K562 (cell line): ENCODE results near the gene NEURL2. TPM values are rescaled to one million over a fixed set of nuclear protein-coding genes. Genes with fewer than 3 reads are reported as not detected.

ENCODE experiments used
- ADNP ChIP-seq: fragments of 200-800 bp; sonication (Bioruptor generic); IDR thresholded peaks from 2 replicates; pipeline ENCODE4 v1.6.1; 2016; ENCODE audit warnings: missing genetic modification characterization, missing compliant biosample characterization
- BRD4 ChIP-seq: fragments of 200-600 bp; sonication (generic); IDR thresholded peaks from 2 replicates; pipeline ENCODE4 v1.6.1; 2017; ENCODE audit warnings: inconsistent platforms
- CSDE1 ChIP-seq, 2 experiments: fragments of 450-650 bp; IDR thresholded peaks; 2 replicates each; pipeline ENCODE4 v1.6.1; 2016; ENCODE audit warnings: mild to moderate bottlenecking in 1 of 2
- E2F4 ChIP-seq: sonication (generic); formaldehyde crosslinking; IDR thresholded peaks from 2 replicates; pipeline ENCODE4 v1.8.0; 2022; ENCODE audit warnings: mild to moderate bottlenecking, low read depth, missing genetic modification reagents
- E2F5 ChIP-seq: sonication (generic); formaldehyde crosslinking; IDR thresholded peaks from 2 replicates; pipeline ENCODE4 v1.8.0; 2022; ENCODE audit warnings: mild to moderate bottlenecking, missing genetic modification reagents
- FIP1L1 ChIP-seq: fragments of 200-400 bp; formaldehyde crosslinking; IDR thresholded peaks from 2 replicates; pipeline ENCODE4 v1.6.1; 2018; ENCODE audit warnings: mild to moderate bottlenecking, low read depth, low read length; ENCODE audit not compliant: poor library complexity, severe bottlenecking
- FOSL1 ChIP-seq: fragments of 200-800 bp; sonication (Bioruptor generic); conservative IDR thresholded peaks from 2 replicates; pipeline ENCODE4 v1.6.1; 2016; ENCODE audit warnings: missing genetic modification characterization, missing compliant biosample characterization
- FOXM1 ChIP-seq, 2 experiments: fragments of 450-650 bp in 1 of 2; sonication (generic) in 1 of 2; formaldehyde crosslinking in 1 of 2; IDR thresholded peaks; 2 replicates each; pipeline versions ENCODE4 v1.6.1 to v1.9.0; 2017 to 2022; ENCODE audit warnings: low read depth in 2 of 2, mild to moderate bottlenecking in 2 of 2, missing genetic modification reagents in 1 of 2, moderate library complexity in 1 of 2
- HDAC2 ChIP-seq: fragments of 450-650 bp; IDR thresholded peaks from 2 replicates; pipeline ENCODE4 v1.6.1; 2016; ENCODE audit warnings: mild to moderate bottlenecking
- KDM1A ChIP-seq, 2 experiments: fragments of 450-650 bp; IDR thresholded peaks; 2 replicates each; pipeline ENCODE4 v1.6.1; 2016; ENCODE audit warnings: mild to moderate bottlenecking in 2 of 2
- MEF2D ChIP-seq: conservative IDR thresholded peaks from 2 replicates; pipeline ENCODE4 v1.6.1; 2016; ENCODE audit warnings: low read depth, missing genetic modification characterization, missing compliant biosample characterization
- MTA2 ChIP-seq: fragments of 450-650 bp; IDR thresholded peaks from 2 replicates; pipeline ENCODE4 v1.6.1; 2016; ENCODE audit warnings: low read depth
- PHF21A ChIP-seq: fragments of 450-650 bp; IDR thresholded peaks from 2 replicates; pipeline ENCODE4 v1.6.1; 2017; ENCODE audit warnings: low read depth, borderline replicate concordance
- RCOR1 ChIP-seq, 2 experiments: IDR thresholded peaks; 2 replicates each; pipeline ENCODE4 v1.6.1; 2012; ENCODE audit warnings: low read depth in 2 of 2, low read length in 2 of 2, borderline replicate concordance in 1 of 2, improper control_type of control experiment in 1 of 2
- SNAPC5 ChIP-seq: fragments of 250-450 bp; sonication (Bioruptor Pico); IDR thresholded peaks from 2 replicates; pipeline ENCODE4 v1.8.0; 2021; ENCODE audit warnings: moderate library complexity, mild to moderate bottlenecking, inconsistent platforms
- TAL1 ChIP-seq: fragments of 450-650 bp; IDR thresholded peaks from 2 replicates; pipeline ENCODE4 v1.6.1; 2016; ENCODE audit warnings: mild to moderate bottlenecking
- THRB ChIP-seq: fragments of 450-650 bp; formaldehyde crosslinking; conservative IDR thresholded peaks from 2 replicates; pipeline ENCODE4 v1.4.0; 2022; ENCODE audit warnings: mild to moderate bottlenecking, missing genetic modification characterization
- TRIM24 ChIP-seq, 2 experiments: fragments of 450-650 bp; IDR thresholded peaks; 2 replicates each; pipeline ENCODE4 v1.6.1; 2016
- TRIM25 ChIP-seq: fragments of 450-650 bp; IDR thresholded peaks from 2 replicates; pipeline ENCODE4 v1.7.0; 2016; ENCODE audit warnings: borderline replicate concordance
- VEZF1 ChIP-seq: fragments of 200-800 bp; sonication (Bioruptor generic); IDR thresholded peaks from 2 replicates; pipeline ENCODE4 v1.6.1; 2017; ENCODE audit warnings: missing genetic modification characterization, missing compliant biosample characterization
- ZNF707 ChIP-seq: fragments of 250-450 bp; sonication (Bioruptor Pico); conservative IDR thresholded peaks from 2 replicates; pipeline ENCODE4 v1.8.0; 2022; ENCODE audit warnings: inconsistent platforms, mild to moderate bottlenecking, moderate library complexity
- ZNF764 ChIP-seq: fragments of 250-450 bp; sonication (Bioruptor Pico); IDR thresholded peaks from 2 replicates; pipeline ENCODE4 v1.4.0; 2020; ENCODE audit warnings: low read depth, mild to moderate bottlenecking, moderate library complexity
- polyA plus RNA-seq, 8 experiments: library from polyadenylated mRNA; depleted of rRNA in 4 of 8; stranded (reverse) in 5 of 8; unstranded in 3 of 8; fragments of >200 nt; fragmentation: Nextera tagmentation in 2 of 8; fragmentation: Illumina TruSeq in 1 of 8; extraction: Ambion mirVana in 2 of 8; extraction: Trizol in 1 of 8; gene quantifications; 2 replicates each; pipeline versions ENCODE4 v1.2.1 to v1.2.3, GENCODE V29; 2011 to 2014; ENCODE audit warnings: inconsistent platforms in 1 of 8, missing spikeins in 1 of 8
- total RNA-seq, 7 experiments: library from RNA; depleted of rRNA in 6 of 7; stranded (reverse); fragments of >200 nt in 6 of 7; fragmentation: Illumina TruSeq in 2 of 7; extraction: Trizol in 2 of 7; gene quantifications; 2 replicates each; pipeline versions ENCODE4 v1.2.1 to v1.2.3, GENCODE V29; 2011 to 2021; ENCODE audit warnings: low replicate concordance in 1 of 7

NEURL2 gene
- total and polyA plus RNA-seq, 9 of the 15 experiments (the other 6 are each of a cell fraction or from before 2014, with no cell fraction given): 0.22 to 1.9 (median 0.50) TPM; not detected in 1

- TF ChIP-seq TRIM24 (IDR thresholded peaks at IDR 0.05) (no peak), MEF2D (tag) (no peak), HDAC2 (peak; percentile 32; the same call in 1 of the 2 replicates), TRIM25 (no peak), CSDE1 (IDR thresholded peaks at IDR 0.05) (no peak), SNAPC5 (CRISPR knock-in tag) (no peak), E2F4 (no peak), KDM1A (IDR thresholded peaks at IDR 0.05) (no peak), RCOR1 (IDR thresholded peaks at IDR 0.05; ENCODE audit: borderline replicate concordance in 1 of 2, low read depth in 2 of 2, low read length in 2 of 2) (no peak), VEZF1 (CRISPR knock-in tag) (no peak), FIP1L1 (no peak), ADNP (tag) (no peak), BRD4 (no peak), TAL1 (no peak), E2F5 (CRISPR knock-in tag) (no peak), THRB (0 out of 2 replicates have a peak, but pooled peaks have one; percentile 19), ZNF707 (no peak), ZNF764 (no peak), MTA2 (peak; percentile 59), FOSL1 (no peak), FOXM1 (IDR thresholded peaks at IDR 0.05; ENCODE audit: low read depth) (peak; percentile 67), FOXM1 (CRISPR knock-in tag; IDR thresholded peaks at IDR 0.05; ENCODE audit: low read depth) (no peak), PHF21A (no peak)
Measured at GRCh38 chr20:45857114-45857881, 33.7 kb downstream of the NEURL2 start, which contains the start of the genes ACOT8 and ZSWIM3 (continued).
